BE2C (cell line): ENCODE data around the gene IPO5.
A peak's percentile ranks its signal among the peaks of the same experiment; 100 is the strongest.

Experiments
- DNase-seq: peaks from one replicate; pipeline ENCODE4 v3.0.0-alpha.2; 2020
- H3K27me3 ChIP-seq: fragments of 250-450 bp; sonication (Bioruptor Pico); 2 replicates; pipeline ENCODE4 v1.5.1; 2020; ENCODE audit warnings: mild to moderate bottlenecking
- H3K36me3 ChIP-seq: fragments of 250-450 bp; sonication (Bioruptor Pico); 2 replicates; pipeline ENCODE4 v1.5.1; 2020; ENCODE audit warnings: mild to moderate bottlenecking
- H3K4me1 ChIP-seq: fragments of 250-450 bp; sonication (Bioruptor Pico); 2 replicates; pipeline ENCODE4 v1.5.1; 2020
- H3K4me3 ChIP-seq: 2 replicates; pipeline ENCODE4 v1.5.1; 2011; ENCODE audit warnings: low read depth, low read length
- H3K9me3 ChIP-seq: fragments of 250-450 bp; sonication (Bioruptor Pico); 2 replicates; pipeline ENCODE4 v1.5.1; 2020
- CTCF ChIP-seq: IDR thresholded peaks from 2 replicates; pipeline ENCODE4 v1.5.1; 2012; ENCODE audit warnings: mild to moderate bottlenecking, low read depth, low read length

Gene IPO5

GRCh38 chr13:98050041-98050466 is 96.6 kb downstream of the IPO5 start:
- Histone ChIP-seq H3K4me1 (peaks cover 4% of the 10 kb centered on the region; the same call in 1 of the 2 replicates), H3K27me3 (no peaks in the 10 kb centered on the region), H3K36me3 (no peaks in the 10 kb centered on the region), H3K4me3 (no peak overlapping the region), H3K9me3 (no peaks in the 10 kb centered on the region; the same call in 1 of the 2 replicates)
- TF ChIP-seq CTCF = no peak
- DNase-seq = peak; percentile 66

- peaks cover 4% of the 10 kb centered on the region; the same call in 1 of the 2 replicates for H3K4me1 ChIP-seq
- TF ChIP-seq CTCF = no peak
- no peak for DNase-seq
- no peaks in the 10 kb centered on the region for H3K27me3 ChIP-seq
- H3K36me3 ChIP-seq = no peaks in the 10 kb centered on the region
- no peak overlapping the region for H3K4me3 ChIP-seq
- H3K9me3 ChIP-seq = no peaks in the 10 kb centered on the region; the same call in 1 of the 2 replicates
Observed at GRCh38 chr13:98052412-98052811, 98.9 kb downstream of the IPO5 start.

- no peak for TF ChIP-seq CTCF
- Histone ChIP-seq H3K9me3 (no peaks in the 10 kb centered on the region; the same call in 1 of the 2 replicates), H3K4me1 (peaks cover 4% of the 10 kb centered on the region; the same call in 1 of the 2 replicates), H3K36me3 (no peaks in the 10 kb centered on the region), H3K27me3 (no peaks in the 10 kb centered on the region), H3K4me3 (no peak overlapping the region)
- DNase-seq = no peak
Observed at GRCh38 chr13:98054301-98054700, 100.8 kb downstream of the IPO5 start.

DNA sequence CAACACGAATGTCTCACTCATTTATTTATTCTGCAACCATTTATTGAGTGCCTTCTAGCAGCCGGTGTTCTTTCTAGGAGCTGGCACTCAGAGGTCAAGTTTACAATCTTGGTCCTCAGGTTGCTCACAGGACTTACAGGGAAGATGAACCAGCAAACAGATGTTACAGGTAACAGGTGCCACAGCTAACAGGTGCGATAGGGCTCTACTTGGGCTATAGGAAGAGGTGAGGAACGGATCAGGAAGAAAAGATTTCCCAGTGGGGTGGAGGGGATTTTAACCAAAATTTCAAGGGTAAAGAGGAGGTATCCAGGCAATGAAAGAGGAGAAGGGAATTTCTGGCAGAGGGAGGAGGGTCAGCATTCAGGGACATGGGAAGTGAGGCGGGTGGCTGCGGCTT is 102.1 kb downstream of the IPO5 start:
- TF ChIP-seq CTCF = no peak
- H3K36me3 ChIP-seq = no peaks in the 10 kb centered on the region
- no peaks in the 10 kb centered on the region; the same call in 1 of the 2 replicates for H3K9me3 ChIP-seq
- H3K4me1 ChIP-seq = no peaks in the 10 kb centered on the region
- no peaks in the 10 kb centered on the region for H3K27me3 ChIP-seq
- H3K4me3 ChIP-seq = no peak overlapping the region
- DNase-seq = no peak

- no peak overlapping the region for H3K4me3 ChIP-seq
- no peak for DNase-seq
- H3K9me3 ChIP-seq = no peaks in the 10 kb centered on the region; the same call in 1 of the 2 replicates
- no peaks in the 10 kb centered on the region for H3K4me1 ChIP-seq
- no peaks in the 10 kb centered on the region for H3K36me3 ChIP-seq
- H3K27me3 ChIP-seq = no peaks in the 10 kb centered on the region
- TF ChIP-seq CTCF = no peak
Observed at GRCh38 chr13:98056839-98057410, 103.5 kb downstream of the IPO5 start.

DNA sequence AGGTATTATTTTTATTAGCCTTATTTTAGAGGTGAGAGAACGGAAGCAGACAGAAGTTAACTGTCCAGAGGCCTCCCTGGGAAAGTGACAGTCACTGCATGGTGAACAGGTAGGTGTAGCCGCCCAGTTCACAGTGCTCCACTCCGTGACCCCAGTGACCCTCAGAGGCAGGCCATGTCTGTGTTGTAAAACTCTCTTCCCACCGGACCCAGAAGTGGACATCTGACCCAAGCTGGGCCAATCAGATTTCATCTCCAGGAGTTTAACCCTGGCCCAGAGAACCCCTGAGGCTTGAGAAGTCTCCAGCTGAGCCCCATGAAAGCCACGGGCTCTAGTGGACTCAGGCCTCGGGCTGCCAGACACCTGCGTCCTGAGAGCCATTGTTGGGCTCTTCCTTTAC is 105.8 kb downstream of the IPO5 start:
- Histone ChIP-seq H3K9me3 (no peaks in the 10 kb centered on the region), H3K4me1 (no peaks in the 10 kb centered on the region), H3K27me3 (no peaks in the 10 kb centered on the region), H3K4me3 (no peak overlapping the region), H3K36me3 (no peaks in the 10 kb centered on the region)
- DNase-seq = no peak
- TF ChIP-seq CTCF = no peak
